ENCODE results near the gene TMEFF2.

The TMEFF2 gene

DNA sequence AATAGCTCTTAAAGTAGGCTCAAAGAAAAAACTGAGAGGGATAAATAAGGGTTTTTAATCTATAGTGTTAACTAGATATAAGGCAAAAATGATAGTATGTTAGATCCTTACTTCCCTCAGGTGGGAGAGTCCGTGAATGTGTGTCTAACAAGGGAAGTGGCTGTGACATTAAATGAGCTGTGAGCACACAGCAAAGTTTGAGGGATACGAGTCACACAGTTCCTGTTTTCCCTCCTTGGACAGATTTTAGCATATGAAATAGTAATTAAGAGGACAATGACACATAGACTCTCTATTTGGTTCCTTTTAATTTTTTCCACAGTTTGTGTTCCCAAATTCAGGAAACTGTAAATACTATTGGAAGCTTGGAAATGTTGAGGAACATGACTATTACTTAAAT lies 199.4 kb downstream of the TMEFF2 start (continued):
- TF ChIP-seq, protein P1, sequence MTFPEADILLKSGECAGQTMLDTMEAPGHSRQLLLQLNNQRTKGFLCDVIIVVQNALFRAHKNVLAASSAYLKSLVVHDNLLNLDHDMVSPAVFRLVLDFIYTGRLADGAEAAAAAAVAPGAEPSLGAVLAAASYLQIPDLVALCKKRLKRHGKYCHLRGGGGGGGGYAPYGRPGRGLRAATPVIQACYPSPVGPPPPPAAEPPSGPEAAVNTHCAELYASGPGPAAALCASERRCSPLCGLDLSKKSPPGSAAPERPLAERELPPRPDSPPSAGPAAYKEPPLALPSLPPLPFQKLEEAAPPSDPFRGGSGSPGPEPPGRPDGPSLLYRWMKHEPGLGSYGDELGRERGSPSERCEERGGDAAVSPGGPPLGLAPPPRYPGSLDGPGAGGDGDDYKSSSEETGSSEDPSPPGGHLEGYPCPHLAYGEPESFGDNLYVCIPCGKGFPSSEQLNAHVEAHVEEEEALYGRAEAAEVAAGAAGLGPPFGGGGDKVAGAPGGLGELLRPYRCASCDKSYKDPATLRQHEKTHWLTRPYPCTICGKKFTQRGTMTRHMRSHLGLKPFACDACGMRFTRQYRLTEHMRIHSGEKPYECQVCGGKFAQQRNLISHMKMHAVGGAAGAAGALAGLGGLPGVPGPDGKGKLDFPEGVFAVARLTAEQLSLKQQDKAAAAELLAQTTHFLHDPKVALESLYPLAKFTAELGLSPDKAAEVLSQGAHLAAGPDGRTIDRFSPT (tag by site-specific recombination; IDR thresholded peaks at IDR 0.05) = no peak
- TF ChIP-seq, protein P2, sequence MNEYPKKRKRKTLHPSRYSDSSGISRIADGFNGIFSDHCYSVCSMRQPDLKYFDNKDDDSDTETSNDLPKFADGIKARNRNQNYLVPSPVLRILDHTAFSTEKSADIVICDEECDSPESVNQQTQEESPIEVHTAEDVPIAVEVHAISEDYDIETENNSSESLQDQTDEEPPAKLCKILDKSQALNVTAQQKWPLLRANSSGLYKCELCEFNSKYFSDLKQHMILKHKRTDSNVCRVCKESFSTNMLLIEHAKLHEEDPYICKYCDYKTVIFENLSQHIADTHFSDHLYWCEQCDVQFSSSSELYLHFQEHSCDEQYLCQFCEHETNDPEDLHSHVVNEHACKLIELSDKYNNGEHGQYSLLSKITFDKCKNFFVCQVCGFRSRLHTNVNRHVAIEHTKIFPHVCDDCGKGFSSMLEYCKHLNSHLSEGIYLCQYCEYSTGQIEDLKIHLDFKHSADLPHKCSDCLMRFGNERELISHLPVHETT (tag by site-specific recombination; IDR thresholded peaks at IDR 0.05) = no peak

DNA sequence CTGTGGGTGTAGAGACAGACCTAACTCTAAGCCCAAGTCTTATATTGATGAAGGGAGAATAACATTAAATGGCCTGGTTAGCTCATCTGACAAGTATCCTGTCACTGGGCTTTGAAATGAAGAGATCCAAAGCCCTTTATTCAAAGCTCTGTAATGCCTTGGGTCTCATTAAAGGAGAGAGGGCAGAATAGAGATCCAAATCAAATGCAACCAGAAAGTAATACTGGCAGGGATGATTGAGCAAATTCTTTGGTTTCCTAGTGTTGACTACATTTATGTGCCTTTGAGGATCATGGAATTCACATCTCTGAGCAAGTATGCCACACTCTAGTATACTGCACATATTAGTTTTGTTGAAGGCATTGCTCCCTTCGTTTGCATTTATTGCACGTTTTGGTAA lies 200.0 kb downstream of the TMEFF2 start:
- TF ChIP-seq IKZF3 (tag by site-specific recombination; IDR thresholded peaks at IDR 0.05) = no peak
- no peak for TF ChIP-seq ZNF24 (tag by site-specific recombination; IDR thresholded peaks at IDR 0.05)
- TF ChIP-seq ZNF629 (tag by site-specific recombination; IDR thresholded peaks at IDR 0.05) = no peak
- TF ChIP-seq KLF7 (tag by site-specific recombination; IDR thresholded peaks at IDR 0.05; ENCODE audit: borderline replicate concordance) = no peak
- Histone ChIP-seq H3K4me3 (ENCODE audit: low read depth, low read length) (no peak overlapping the region), H3K4me1 (ENCODE audit: control insufficient read depth, insufficient read depth, low read length) (no peaks in the 10 kb centered on the region), H3K36me3 (ENCODE audit: control insufficient read depth in 2 of 2, insufficient read depth in 1 of 2, low read length in 2 of 2) (no peaks in the 10 kb centered on the region), H3K9me3 (ENCODE audit: control insufficient read depth, insufficient read depth, low read depth, low read length) (no peaks in the 10 kb centered on the region), H3K27ac (ENCODE audit: extremely low read depth, low read depth, low read length) (no peak overlapping the region)
- CTCF ChIA-PET = no interaction called here
- POLR2A ChIA-PET = no interaction called here

DNA sequence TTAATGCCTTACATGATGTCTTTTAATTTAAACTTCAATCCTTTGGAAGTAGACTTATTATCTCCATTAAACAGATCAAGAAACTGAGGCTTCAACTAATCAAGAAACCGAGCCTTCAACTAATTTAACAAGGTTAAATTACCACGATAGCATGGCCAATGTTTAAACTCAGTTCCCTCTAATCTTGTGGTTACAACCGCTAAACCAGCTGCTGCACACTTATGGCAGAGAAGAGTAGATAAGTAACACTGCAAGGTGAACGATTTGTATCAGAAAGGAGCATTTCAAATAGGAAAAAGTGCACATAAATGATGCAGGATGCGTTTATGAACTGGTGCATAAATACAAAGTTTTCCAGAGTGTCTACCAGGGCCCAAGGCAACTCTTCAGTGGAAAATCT lies 203.3 kb downstream of the TMEFF2 start:
- ChIA-PET POLR2A (no interaction called here), CTCF (interaction anchor here (0.6 kb wide), 1 partner anchor 19 kb away, joined by 3 read pairs; no protein-coding TSS in a partner anchor)
- Histone ChIP-seq H3K4me3 (ENCODE audit: low read depth, low read length) (no peak overlapping the region), H3K36me3 (ENCODE audit: control insufficient read depth in 2 of 2, insufficient read depth in 1 of 2, low read length in 2 of 2) (no peaks in the 10 kb centered on the region), H3K27ac (ENCODE audit: extremely low read depth, low read depth, low read length) (no peak overlapping the region), H3K9me3 (ENCODE audit: control insufficient read depth, insufficient read depth, low read depth, low read length) (no peaks in the 10 kb centered on the region), H3K4me1 (ENCODE audit: control insufficient read depth, insufficient read depth, low read length) (no peaks in the 10 kb centered on the region)
- TF ChIP-seq SCRT1 (tag by site-specific recombination; IDR thresholded peaks at IDR 0.05; ENCODE audit: borderline replicate concordance) (no peak), ZNF747 (tag by site-specific recombination; IDR thresholded peaks at IDR 0.05) (no peak), YY2 (tag by site-specific recombination; IDR thresholded peaks at IDR 0.05) (no peak), ZFP37 (tag by site-specific recombination; IDR thresholded peaks at IDR 0.05) (no peak), ZSCAN23 (tag by site-specific recombination; IDR thresholded peaks at IDR 0.05) (no peak), ZNF175 (tag by site-specific recombination; IDR thresholded peaks at IDR 0.05) (no peak), ZNF324 (tag by site-specific recombination; IDR thresholded peaks at IDR 0.05) (no peak), ZNF24 (tag by site-specific recombination; IDR thresholded peaks at IDR 0.05) (no peak), ZBTB8A (tag by site-specific recombination; IDR thresholded peaks at IDR 0.05) (no peak), ZIC2 (tag by site-specific recombination; IDR thresholded peaks at IDR 0.05) (no peak), EGR2 (tag by site-specific recombination; IDR thresholded peaks at IDR 0.05; ENCODE audit: low read depth) (no peak), ZNF221 (tag by site-specific recombination; IDR thresholded peaks at IDR 0.05; ENCODE audit: borderline replicate concordance) (no peak), ZNF184 (tag by site-specific recombination; IDR thresholded peaks at IDR 0.05) (no peak), ZNF548 (tag by site-specific recombination; IDR thresholded peaks at IDR 0.05) (no peak), ZNF701 (tag by site-specific recombination; IDR thresholded peaks at IDR 0.05) (no peak)
- TF ChIP-seq, protein P3, sequence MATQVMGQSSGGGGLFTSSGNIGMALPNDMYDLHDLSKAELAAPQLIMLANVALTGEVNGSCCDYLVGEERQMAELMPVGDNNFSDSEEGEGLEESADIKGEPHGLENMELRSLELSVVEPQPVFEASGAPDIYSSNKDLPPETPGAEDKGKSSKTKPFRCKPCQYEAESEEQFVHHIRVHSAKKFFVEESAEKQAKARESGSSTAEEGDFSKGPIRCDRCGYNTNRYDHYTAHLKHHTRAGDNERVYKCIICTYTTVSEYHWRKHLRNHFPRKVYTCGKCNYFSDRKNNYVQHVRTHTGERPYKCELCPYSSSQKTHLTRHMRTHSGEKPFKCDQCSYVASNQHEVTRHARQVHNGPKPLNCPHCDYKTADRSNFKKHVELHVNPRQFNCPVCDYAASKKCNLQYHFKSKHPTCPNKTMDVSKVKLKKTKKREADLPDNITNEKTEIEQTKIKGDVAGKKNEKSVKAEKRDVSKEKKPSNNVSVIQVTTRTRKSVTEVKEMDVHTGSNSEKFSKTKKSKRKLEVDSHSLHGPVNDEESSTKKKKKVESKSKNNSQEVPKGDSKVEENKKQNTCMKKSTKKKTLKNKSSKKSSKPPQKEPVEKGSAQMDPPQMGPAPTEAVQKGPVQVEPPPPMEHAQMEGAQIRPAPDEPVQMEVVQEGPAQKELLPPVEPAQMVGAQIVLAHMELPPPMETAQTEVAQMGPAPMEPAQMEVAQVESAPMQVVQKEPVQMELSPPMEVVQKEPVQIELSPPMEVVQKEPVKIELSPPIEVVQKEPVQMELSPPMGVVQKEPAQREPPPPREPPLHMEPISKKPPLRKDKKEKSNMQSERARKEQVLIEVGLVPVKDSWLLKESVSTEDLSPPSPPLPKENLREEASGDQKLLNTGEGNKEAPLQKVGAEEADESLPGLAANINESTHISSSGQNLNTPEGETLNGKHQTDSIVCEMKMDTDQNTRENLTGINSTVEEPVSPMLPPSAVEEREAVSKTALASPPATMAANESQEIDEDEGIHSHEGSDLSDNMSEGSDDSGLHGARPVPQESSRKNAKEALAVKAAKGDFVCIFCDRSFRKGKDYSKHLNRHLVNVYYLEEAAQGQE (tag by site-specific recombination; IDR thresholded peaks at IDR 0.05) = no peak
- TF ChIP-seq, protein P4, sequence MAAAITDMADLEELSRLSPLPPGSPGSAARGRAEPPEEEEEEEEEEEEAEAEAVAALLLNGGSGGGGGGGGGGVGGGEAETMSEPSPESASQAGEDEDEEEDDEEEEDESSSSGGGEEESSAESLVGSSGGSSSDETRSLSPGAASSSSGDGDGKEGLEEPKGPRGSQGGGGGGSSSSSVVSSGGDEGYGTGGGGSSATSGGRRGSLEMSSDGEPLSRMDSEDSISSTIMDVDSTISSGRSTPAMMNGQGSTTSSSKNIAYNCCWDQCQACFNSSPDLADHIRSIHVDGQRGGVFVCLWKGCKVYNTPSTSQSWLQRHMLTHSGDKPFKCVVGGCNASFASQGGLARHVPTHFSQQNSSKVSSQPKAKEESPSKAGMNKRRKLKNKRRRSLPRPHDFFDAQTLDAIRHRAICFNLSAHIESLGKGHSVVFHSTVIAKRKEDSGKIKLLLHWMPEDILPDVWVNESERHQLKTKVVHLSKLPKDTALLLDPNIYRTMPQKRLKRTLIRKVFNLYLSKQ (tag by site-specific recombination; IDR thresholded peaks at IDR 0.05; ENCODE audit: borderline replicate concordance) = no peak
- TF ChIP-seq, protein P5, sequence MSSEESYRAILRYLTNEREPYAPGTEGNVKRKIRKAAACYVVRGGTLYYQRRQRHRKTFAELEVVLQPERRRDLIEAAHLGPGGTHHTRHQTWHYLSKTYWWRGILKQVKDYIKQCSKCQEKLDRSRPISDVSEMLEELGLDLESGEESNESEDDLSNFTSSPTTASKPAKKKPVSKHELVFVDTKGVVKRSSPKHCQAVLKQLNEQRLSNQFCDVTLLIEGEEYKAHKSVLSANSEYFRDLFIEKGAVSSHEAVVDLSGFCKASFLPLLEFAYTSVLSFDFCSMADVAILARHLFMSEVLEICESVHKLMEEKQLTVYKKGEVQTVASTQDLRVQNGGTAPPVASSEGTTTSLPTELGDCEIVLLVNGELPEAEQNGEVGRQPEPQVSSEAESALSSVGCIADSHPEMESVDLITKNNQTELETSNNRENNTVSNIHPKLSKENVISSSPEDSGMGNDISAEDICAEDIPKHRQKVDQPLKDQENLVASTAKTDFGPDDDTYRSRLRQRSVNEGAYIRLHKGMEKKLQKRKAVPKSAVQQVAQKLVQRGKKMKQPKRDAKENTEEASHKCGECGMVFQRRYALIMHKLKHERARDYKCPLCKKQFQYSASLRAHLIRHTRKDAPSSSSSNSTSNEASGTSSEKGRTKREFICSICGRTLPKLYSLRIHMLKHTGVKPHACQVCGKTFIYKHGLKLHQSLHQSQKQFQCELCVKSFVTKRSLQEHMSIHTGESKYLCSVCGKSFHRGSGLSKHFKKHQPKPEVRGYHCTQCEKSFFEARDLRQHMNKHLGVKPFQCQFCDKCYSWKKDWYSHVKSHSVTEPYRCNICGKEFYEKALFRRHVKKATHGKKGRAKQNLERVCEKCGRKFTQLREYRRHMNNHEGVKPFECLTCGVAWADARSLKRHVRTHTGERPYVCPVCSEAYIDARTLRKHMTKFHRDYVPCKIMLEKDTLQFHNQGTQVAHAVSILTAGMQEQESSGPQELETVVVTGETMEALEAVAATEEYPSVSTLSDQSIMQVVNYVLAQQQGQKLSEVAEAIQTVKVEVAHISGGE (tag by site-specific recombination; conservative IDR thresholded peaks at IDR 0.05; ENCODE audit: low read depth) = no peak

Measured in HEK293 (cell line).